Esophagus squamous epithelium (tissue), 5 donors: ENCODE results near the gene RDH13. TPM values are rescaled to one million over a fixed set of nuclear protein-coding genes. Genes with fewer than 3 reads are reported as not detected.
"Not testable (repeated sequence)": the region's sequence is repeated elsewhere in the genome, so short reads cannot be mapped to it uniquely, and the experiment has no call there.

Experiments used
- DNase-seq: peaks from one replicate; lab custom pipeline; 2025; lab: John Stamatoyannopoulos, UW
- H3K27ac ChIP-seq, 4 donors: fragments of 200-600 bp; sonication (generic); one replicate each; pipeline ENCODE4 v1.5.1; 2016 to 2019; ENCODE audit warnings: mild to moderate bottlenecking in 1 of 4
- H3K27me3 ChIP-seq, 4 donors: fragments of 200-600 bp; sonication (generic); 1 replicate in 3 of 4; 2 replicates in 1 of 4; pipeline versions ENCODE4 v1.5.1 to v1.6.0; 2017 to 2021; ENCODE audit warnings: antibody characterized with exemption in 1 of 4
- H3K36me3 ChIP-seq, 3 donors: fragments of 200-600 bp; sonication (generic); one replicate each; pipeline ENCODE4 v1.5.1; 2016 to 2019
- H3K4me1 ChIP-seq, 3 donors: fragments of 200-600 bp; sonication (generic); one replicate each; pipeline ENCODE4 v1.5.1; 2017 to 2019
- H3K4me3 ChIP-seq, 4 donors: fragments of 200-600 bp; sonication (generic); 1 replicate in 3 of 4; 2 replicates in 1 of 4; pipeline ENCODE4 v1.5.1; 2016 to 2019; ENCODE audit warnings: mild to moderate bottlenecking in 2 of 4, moderate library complexity in 1 of 4
- H3K9me3 ChIP-seq, 3 donors: fragments of 200-600 bp; sonication (generic); one replicate each; pipeline ENCODE4 v1.5.1; 2016 to 2019
- CTCF ChIP-seq, 6 experiments: fragments of 450-650 bp in 4 of 6; fragments of 200-600 bp in 2 of 6; sonication (generic) in 2 of 6; IDR thresholded peaks; one replicate each; pipeline ENCODE4 v1.5.1; 2016 to 2019; ENCODE audit warnings: antibody characterized with exemption in 6 of 6, mild to moderate bottlenecking in 4 of 6, moderate library complexity in 4 of 6
- POLR2A ChIP-seq, 4 donors: fragments of 450-650 bp; IDR thresholded peaks; one replicate each; pipeline ENCODE4 v1.6.1; 2017; ENCODE audit warnings: antibody characterized with exemption in 4 of 4, mild to moderate bottlenecking in 4 of 4, moderate library complexity in 3 of 4
- WGBS, 2 donors: methylation state at CpG; one replicate each; pipeline ENCODE4 v1.1.5; 2018; 5-methylcytosine and 5-hydroxymethylcytosine counted together
- intact Hi-C: fragments of 100-400 bp; cut with DNase I; formaldehyde crosslinking; loops from one replicate; pipeline ENCODE4 v1.15.0; 2022
- total RNA-seq, 4 donors: library from RNA; depleted of rRNA; stranded (reverse); fragments of >200 nt; gene quantifications; one replicate each; pipeline ENCODE4 v1.1.0, GENCODE V29; 2016
- donor health status: DM: yes; HTN: yes; CAD: no.

RDH13 gene
- total RNA-seq, 4 donors from 2014 or later: 32.2 to 68.0 (median 41.4) TPM

GRCh38 chr19:55005684-55006488 is 57.1 kb downstream of the RDH13 start:
- Histone ChIP-seq H3K27ac (peak overlapping the region in 1 of 4 donors; percentile 77), H3K4me1 (peaks cover 0 to 12% (median 0%) of the 10 kb centered on the region in 3 donors), H3K36me3 (peaks cover 0 to 10% (median 0%) of the 10 kb centered on the region in 3 donors), H3K4me3 (peak overlapping the region; percentile 23 to 49 (median 40)), H3K27me3 (peaks cover 0 to 32% (median 0%) of the 10 kb centered on the region in 4 donors), H3K9me3 (peaks cover 0 to 14% (median 5%) of the 10 kb centered on the region in 3 donors)
- 49% methylated on average over 10 of the region's 10 CpGs for WGBS, 2 donors
- intact Hi-C loops: no loop called here
- peak; percentile 40 for DNase-seq
- peak in 3 of 4 donors; percentile 31 to 57 (median 38) for TF ChIP-seq POLR2A (IDR thresholded peaks at IDR 0.05)
- TF ChIP-seq CTCF (IDR thresholded peaks at IDR 0.05): no peak

DNA sequence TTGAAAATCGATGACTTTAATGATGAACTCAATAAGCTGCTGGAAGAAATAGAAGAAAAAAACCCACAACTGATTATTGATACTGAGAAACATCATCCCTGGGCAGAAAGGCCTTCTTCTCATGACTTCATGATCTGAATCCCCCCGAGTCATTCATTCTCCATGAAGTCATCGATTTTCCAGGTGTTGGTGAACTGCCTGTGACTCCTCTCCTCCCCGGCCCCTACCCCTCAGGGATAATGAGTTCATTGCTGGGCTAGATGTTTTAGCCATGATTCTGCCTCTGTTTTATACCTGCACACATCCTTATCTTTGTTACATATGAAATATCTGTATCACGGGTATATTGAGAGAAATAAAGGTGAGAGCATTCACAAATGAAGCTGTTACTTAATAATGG is 62.2 kb downstream of the RDH13 start:
- no peak overlapping the region for H3K27ac ChIP-seq
- H3K9me3 ChIP-seq: peaks cover 0 to 10% (median 5%) of the 10 kb centered on the region in 3 donors
- intact Hi-C loops: no loop called here
- H3K4me3 ChIP-seq: no peak overlapping the region
- WGBS, 2 donors: 60 to 77% methylated on average over 5 of the region's 5 CpGs
- H3K36me3 ChIP-seq: peaks cover 0 to 20% (median 0%) of the 10 kb centered on the region in 3 donors
- no peak for DNase-seq
- TF ChIP-seq POLR2A (IDR thresholded peaks at IDR 0.05) (no peak), CTCF (IDR thresholded peaks at IDR 0.05) (no peak)
- peaks cover 0 to 32% (median 0%) of the 10 kb centered on the region in 4 donors for H3K27me3 ChIP-seq
- H3K4me1 ChIP-seq: no peaks in the 10 kb centered on the region

DNA sequence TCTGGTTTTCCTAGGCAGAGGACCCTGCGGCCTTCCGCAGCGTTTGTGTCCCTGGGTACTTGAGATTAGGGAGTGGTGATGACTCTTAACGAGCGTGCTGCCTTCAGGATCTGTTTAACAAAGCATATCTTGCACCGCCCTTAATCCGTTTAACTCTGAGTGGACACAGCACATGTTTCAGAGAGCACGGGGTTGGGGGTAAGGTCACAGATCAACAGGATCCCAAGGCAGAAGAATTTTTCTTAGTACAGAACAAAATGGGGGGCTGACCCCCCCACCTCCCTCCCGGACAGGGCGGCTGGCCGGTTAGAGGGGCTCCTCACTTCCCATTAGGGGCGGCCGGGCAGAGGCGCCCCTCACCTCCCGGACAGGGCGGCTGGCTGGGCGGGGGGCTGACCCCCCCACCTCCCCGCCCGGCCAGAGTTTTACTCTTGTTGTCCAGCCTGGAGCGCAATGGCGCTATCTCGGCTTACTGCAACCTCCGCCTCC is 64.2 kb downstream of the RDH13 start:
- H3K9me3 ChIP-seq, DNase-seq, H3K4me3 ChIP-seq, intact Hi-C loops, H3K27ac ChIP-seq, H3K4me1 ChIP-seq: not testable (repeated sequence)
- 96 to 100% methylated on average over 1 to 5 of the region's 23 CpGs for WGBS, 2 donors
- Histone ChIP-seq H3K27me3 (peaks cover 0 to 19% (median 0%) of the 10 kb centered on the region in 4 donors), H3K36me3 (peaks cover 0 to 20% (median 0%) of the 10 kb centered on the region in 3 donors)

- no peak for DNase-seq
- H3K4me3 ChIP-seq: no peak overlapping the region
- no peaks in the 10 kb centered on the region for H3K27me3 ChIP-seq
- WGBS, 2 donors: 61 to 89% methylated on average over 3 of the region's 3 CpGs
- H3K36me3 ChIP-seq: peaks cover 0 to 10% (median 0%) of the 10 kb centered on the region in 3 donors
- no peaks in the 10 kb centered on the region for H3K4me1 ChIP-seq
- TF ChIP-seq CTCF (IDR thresholded peaks at IDR 0.05): no peak
- no peak for TF ChIP-seq POLR2A (IDR thresholded peaks at IDR 0.05)
- H3K9me3 ChIP-seq: no peaks in the 10 kb centered on the region
- intact Hi-C loops: no loop called here
- no peak overlapping the region for H3K27ac ChIP-seq
These were observed 67.4 kb downstream of the RDH13 start for GRCh38 chr19:54995561-54995960.

Other genes with a start within 250 kb of the RDH13 start
- not detected for gene KIR3DL1, start 246.7 kb downstream of the RDH13 start, total RNA-seq
- not detected for gene KIR2DS4, start 230.5 kb downstream of the RDH13 start, total RNA-seq
- gene KIR3DL2, start 212.7 kb downstream of the RDH13 start, total RNA-seq: not detected
- gene FCAR, start 188.9 kb downstream of the RDH13 start, total RNA-seq: under 1 TPM in 2 of 4 donors, not detected in 2; 0.41 to 0.61 TPM
- not detected for gene NCR1, start 157.0 kb downstream of the RDH13 start, total RNA-seq
- gene NLRP7, start 115.6 kb downstream of the RDH13 start, total RNA-seq: not detected
- gene NLRP2, start 96.8 kb downstream of the RDH13 start, total RNA-seq: 10 to 100 TPM; 10.1 to 44.4 (median 17.5) TPM
- gene GP6, start 24.9 kb downstream of the RDH13 start, total RNA-seq: not detected
- gene EPS8L1, start 12.7 kb upstream of the RDH13 start, total RNA-seq: 100 to 1,000 TPM; 151 to 341 (median 286) TPM
- 10 to 100 TPM; 35.1 to 89.1 (median 43.7) TPM for gene PPP1R12C, start 54.5 kb upstream of the RDH13 start, total RNA-seq
- 10 to 100 TPM in 1 of 4 donors, 1 to 10 TPM in 3; 3.3 to 23.1 (median 6.2) TPM for gene TNNT1, start 86.1 kb upstream of the RDH13 start, total RNA-seq
- not detected for gene TNNI3, start 94.6 kb upstream of the RDH13 start, total RNA-seq
- gene DNAAF3, start 103.5 kb upstream of the RDH13 start, total RNA-seq: 1 to 10 TPM in 3 of 4 donors, under 1 TPM in 1; 0.53 to 2.8 (median 1.4) TPM
- under 1 TPM in 1 of 4 donors, not detected in 3; 0.22 TPM for gene SYT5, start 117.1 kb upstream of the RDH13 start, total RNA-seq
- 1 to 10 TPM in 3 of 4 donors, under 1 TPM in 1; 0.57 to 2.0 (median 1.3) TPM for gene PTPRH, start 146.4 kb upstream of the RDH13 start, total RNA-seq
- 1 to 10 TPM in 3 of 4 donors, not detected in 1; 1.1 to 3.6 (median 2.2) TPM for gene TMEM86B, start 165.6 kb upstream of the RDH13 start, total RNA-seq
- 10 to 100 TPM; 30.6 to 59.2 (median 47.4) TPM for gene PPP6R1, start 195.9 kb upstream of the RDH13 start, total RNA-seq
- 10 to 100 TPM; 27.1 to 40.7 (median 32.4) TPM for gene HSPBP1, start 217.0 kb upstream of the RDH13 start, total RNA-seq
- gene BRSK1, start 220.8 kb upstream of the RDH13 start, total RNA-seq: 1 to 10 TPM in 1 of 4 donors, under 1 TPM in 1, not detected in 2; 0.73 to 1.1 TPM